CD4-positive, alpha-beta memory T cell (primary cell): ENCODE data around the gene EIF5A. TPM values are rescaled to one million over a fixed set of nuclear protein-coding genes. Genes with fewer than 3 reads are reported as not detected.

Experiments
- CTCF ChIA-PET: fragments of 350-600 bp; sonication (Branson Sonifier 250); formaldehyde crosslinking; loops from one replicate; lab custom pipeline; 2021; ENCODE audit warnings: inconsistent platforms; ENCODE audit not compliant: partially characterized antibody; lab: Charles Lee
- POLR2A ChIA-PET: fragments of 350-600 bp; sonication (Branson Sonifier 250); formaldehyde crosslinking; loops from one replicate; lab custom pipeline; 2021; ENCODE audit not compliant: partially characterized antibody; lab: Charles Lee
- DNase-seq, 5 donors: peaks; one replicate each; pipeline versions ENCODE4 v3.0.0 to v3.0.0-alpha.2; 2020 to 2022; ENCODE audit warnings: mixed read lengths in 1 of 5
- H3K27ac ChIP-seq: one replicate; pipeline ENCODE4 v1.7.0; 2013; ENCODE audit warnings: low read depth, low read length
- H3K27me3 ChIP-seq: 2 replicates; pipeline ENCODE4 v1.7.0; 2013; ENCODE audit warnings: mild to moderate bottlenecking, low read length, moderate library complexity; ENCODE audit not compliant: insufficient read depth
- H3K36me3 ChIP-seq: 2 replicates; pipeline ENCODE4 v1.7.0; 2013; ENCODE audit warnings: mild to moderate bottlenecking, low read length, moderate library complexity; ENCODE audit not compliant: insufficient read depth
- H3K4me1 ChIP-seq: 2 replicates; pipeline ENCODE4 v1.7.0; 2013; ENCODE audit warnings: mild to moderate bottlenecking, low read length, moderate library complexity; ENCODE audit not compliant: insufficient read depth
- H3K4me3 ChIP-seq, 2 donors: one replicate each; pipeline ENCODE4 v1.7.0; 2013; ENCODE audit warnings: low read length in 2 of 2, mild to moderate bottlenecking in 1 of 2
- H3K9me3 ChIP-seq, 2 donors: one replicate each; pipeline ENCODE4 v1.7.0; 2013; ENCODE audit warnings: low read length in 2 of 2, control low read depth in 1 of 2; ENCODE audit not compliant: control insufficient read depth in 1 of 2
- H3K27ac Mint-ChIP-seq, 7 donors: one replicate each; pipeline ENCODE4 v1.8.0; 2020 to 2021; ENCODE audit warnings: mixed read lengths in 7 of 7, mild to moderate bottlenecking in 6 of 7, inconsistent platforms in 3 of 7, moderate library complexity in 3 of 7
- H3K27me3 Mint-ChIP-seq, 2 donors: one replicate each; pipeline ENCODE4 v1.8.0; 2020 to 2021; ENCODE audit warnings: mixed read lengths in 2 of 2
- H3K36me3 Mint-ChIP-seq, 2 donors: one replicate each; pipeline ENCODE4 v1.8.0; 2020 to 2021; ENCODE audit warnings: mixed read lengths in 2 of 2, inconsistent platforms in 1 of 2, mild to moderate bottlenecking in 1 of 2
- H3K4me1 Mint-ChIP-seq, 4 donors: one replicate each; pipeline ENCODE4 v1.8.0; 2020 to 2021; ENCODE audit warnings: mixed read lengths in 4 of 4, mild to moderate bottlenecking in 1 of 4
- H3K4me3 Mint-ChIP-seq, 8 donors: one replicate each; pipeline ENCODE4 v1.8.0; 2020 to 2021; ENCODE audit warnings: mixed read lengths in 8 of 8, mild to moderate bottlenecking in 7 of 8, moderate library complexity in 6 of 8, inconsistent platforms in 3 of 8
- H3K9me3 Mint-ChIP-seq, 8 donors: one replicate each; pipeline ENCODE4 v1.8.0; 2020 to 2021; ENCODE audit warnings: mixed read lengths in 8 of 8, mild to moderate bottlenecking in 5 of 8, inconsistent platforms in 3 of 8, moderate library complexity in 1 of 8
- intact Hi-C: fragments of 100-400 bp; cut with micrococcal nuclease; formaldehyde crosslinking; loops from one replicate; pipeline ENCODE4 v1.15.1; 2023
- polyA plus RNA-seq, 2 donors: library from polyadenylated mRNA; unstranded; fragments of 300-500 nt; fragmentation: Illumina TruSeq; gene quantifications; one replicate each; pipeline ENCODE4 v1.2.3, GENCODE V29; 2021
- total RNA-seq, 2 experiments: library from RNA; stranded (reverse); gene quantifications; one replicate each; pipeline ENCODE4 v1.2.3, GENCODE V29; 2021

EIF5A gene
- total and polyA plus RNA-seq, 4 experiments from 2014 or later, result 230 to 850 (median 242) TPM

GRCh38 chr17:7323731-7324437 lies 16.5 kb downstream of the EIF5A start:
- peaks cover 20% of the 10 kb centered on the region for H3K4me1 ChIP-seq
- no peaks in the 10 kb centered on the region for H3K27me3 ChIP-seq
- H3K4me3 Mint-ChIP-seq, result no peak overlapping the region
- ChIA-PET CTCF (interaction anchor here (0.9 to 6.5 kb wide), 11 partner anchors 8 to 278 kb away, joined by 3 to 115 read pairs (median 5); partner anchors contain the start of genes ACAP1, GPS2 and TMEM95), POLR2A (interaction anchor here (1.3 to 6.8 kb wide), 3 partner anchors 11 to 28 kb away, joined by 5 to 61 read pairs (median 12); partner anchors contain the start of gene ACAP1)
- DNase-seq, result peak; percentile 50 to 72 (median 56)
- H3K27ac ChIP-seq, result no peak overlapping the region
- no peaks in the 10 kb centered on the region for H3K9me3 ChIP-seq
- peak overlapping the region in 3 of 7 donors; percentile 18 to 78 (median 55) for H3K27ac Mint-ChIP-seq
- H3K36me3 Mint-ChIP-seq, result peaks cover 9 to 38% of the 10 kb centered on the region in 2 donors
- no peaks in the 10 kb centered on the region for H3K9me3 Mint-ChIP-seq
- intact Hi-C loops, result loop anchor here (1.0 kb wide), 4 partner anchors 12 to 44 kb away; partner anchors contain the start of gene ACAP1
- H3K27me3 Mint-ChIP-seq, result no peaks in the 10 kb centered on the region
- H3K4me1 Mint-ChIP-seq, result peaks cover 17 to 28% (median 18%) of the 10 kb centered on the region in 4 donors
- H3K4me3 ChIP-seq, result no peak overlapping the region
- peaks cover 27% of the 10 kb centered on the region for H3K36me3 ChIP-seq

- Histone ChIP-seq H3K4me1 (peaks cover 20% of the 10 kb centered on the region), H3K9me3 (no peaks in the 10 kb centered on the region), H3K27me3 (no peaks in the 10 kb centered on the region), H3K4me3 (no peak overlapping the region), H3K36me3 (peaks cover 27% of the 10 kb centered on the region), H3K27ac (no peak overlapping the region)
- ChIA-PET CTCF (interaction anchor here (0.9 to 6.5 kb wide), 9 partner anchors 9 to 278 kb away, joined by 3 to 115 read pairs (median 6); partner anchors contain the start of genes ACAP1, GPS2 and TMEM95), POLR2A (interaction anchor here (0.7 to 6.8 kb wide), 6 partner anchors 12 to 28 kb away, joined by 3 to 61 read pairs (median 8); partner anchors contain the start of gene ACAP1)
- DNase-seq, result no peak
- Mint-ChIP-seq H3K27ac (peak overlapping the region in 3 of 7 donors; percentile 18 to 78 (median 55)), H3K4me1 (peaks cover 17 to 31% (median 20%) of the 10 kb centered on the region in 4 donors), H3K27me3 (no peaks in the 10 kb centered on the region), H3K36me3 (peaks cover 8 to 36% of the 10 kb centered on the region in 2 donors), H3K4me3 (no peak overlapping the region), H3K9me3 (peaks cover 0 to 3% (median 0%) of the 10 kb centered on the region in 8 donors)
- intact Hi-C loops, result loop anchor here (1.0 kb wide), 4 partner anchors 12 to 44 kb away; partner anchors contain the start of gene ACAP1
Observed at GRCh38 chr17:7324438-7324779, 17.0 kb downstream of the EIF5A start.

GRCh38 chr17:7325031-7325528 lies 17.7 kb downstream of the EIF5A start:
- no peak overlapping the region for H3K4me3 ChIP-seq
- H3K27me3 ChIP-seq, result no peaks in the 10 kb centered on the region
- H3K9me3 Mint-ChIP-seq, result peaks cover 0 to 4% (median 0%) of the 10 kb centered on the region in 8 donors
- H3K36me3 Mint-ChIP-seq, result peaks cover 8 to 38% of the 10 kb centered on the region in 2 donors
- CTCF ChIA-PET, result interaction anchor here (0.9 to 6.5 kb wide), 10 partner anchors 10 to 279 kb away, joined by 3 to 115 read pairs (median 6); partner anchors contain the start of genes ACAP1, GPS2 and TMEM95
- no peak for DNase-seq
- peaks cover 27% of the 10 kb centered on the region for H3K36me3 ChIP-seq
- intact Hi-C loops, result no loop called here
- peaks cover 20% of the 10 kb centered on the region for H3K4me1 ChIP-seq
- POLR2A ChIA-PET, result interaction anchor here (0.7 to 6.8 kb wide), 6 partner anchors 13 to 29 kb away, joined by 3 to 61 read pairs (median 8); partner anchors contain the start of gene ACAP1
- H3K4me1 Mint-ChIP-seq, result peaks cover 21 to 38% (median 25%) of the 10 kb centered on the region in 4 donors
- H3K27ac ChIP-seq, result no peak overlapping the region
- no peaks in the 10 kb centered on the region for H3K27me3 Mint-ChIP-seq
- H3K27ac Mint-ChIP-seq, result peak overlapping the region in 2 of 7 donors; percentile 18 to 66
- H3K9me3 ChIP-seq, result no peaks in the 10 kb centered on the region
- no peak overlapping the region for H3K4me3 Mint-ChIP-seq

- Mint-ChIP-seq H3K9me3 (peaks cover 0 to 4% (median 0%) of the 10 kb centered on the region in 8 donors), H3K27ac (peak overlapping the region in 3 of 7 donors; percentile 13 to 63 (median 29)), H3K36me3 (peaks cover 4 to 30% of the 10 kb centered on the region in 2 donors), H3K4me1 (peaks cover 23 to 46% (median 30%) of the 10 kb centered on the region in 4 donors), H3K4me3 (peak overlapping the region in 1 of 8 donors; percentile 35), H3K27me3 (no peaks in the 10 kb centered on the region)
- H3K4me1 ChIP-seq, result peaks cover 30% of the 10 kb centered on the region
- H3K27ac ChIP-seq, result no peak overlapping the region
- H3K36me3 ChIP-seq, result peaks cover 22% of the 10 kb centered on the region
- DNase-seq, result no peak
- intact Hi-C loops, result no loop called here
- H3K9me3 ChIP-seq, result no peaks in the 10 kb centered on the region
- H3K4me3 ChIP-seq, result no peak overlapping the region
- ChIA-PET POLR2A (interaction anchor here (1.1 to 6.8 kb wide), 4 partner anchors 11 to 19 kb away, joined by 4 to 61 read pairs (median 10); partner anchors contain the start of genes ACAP1 and GPS2), CTCF (interaction anchor here (0.9 to 6.5 kb wide), 7 partner anchors 10 to 111 kb away, joined by 3 to 115 read pairs (median 14); partner anchors contain the start of genes ACAP1 and TMEM95)
- no peaks in the 10 kb centered on the region for H3K27me3 ChIP-seq
Observed at GRCh38 chr17:7326186-7326585, 18.8 kb downstream of the EIF5A start.

- no peaks in the 10 kb centered on the region for H3K9me3 ChIP-seq
- no peak overlapping the region for H3K4me3 ChIP-seq
- no peaks in the 10 kb centered on the region for H3K27me3 ChIP-seq
- Mint-ChIP-seq H3K9me3 (peaks cover 0 to 4% (median 0%) of the 10 kb centered on the region in 8 donors), H3K27me3 (no peaks in the 10 kb centered on the region), H3K4me3 (no peak overlapping the region), H3K36me3 (peaks cover 0 to 22% of the 10 kb centered on the region in 2 donors), H3K27ac (peak overlapping the region in 1 of 7 donors; percentile 93), H3K4me1 (peaks cover 22 to 49% (median 32%) of the 10 kb centered on the region in 4 donors)
- ChIA-PET CTCF (interaction anchor here (0.9 to 6.5 kb wide), 4 partner anchors 9 to 29 kb away, joined by 3 to 115 read pairs (median 18); partner anchors contain the start of gene ACAP1), POLR2A (interaction anchor here (1.1 to 6.8 kb wide), 3 partner anchors 11 to 17 kb away, joined by 4 to 61 read pairs (median 6); partner anchors contain the start of genes ACAP1 and GPS2)
- H3K36me3 ChIP-seq, result peaks cover 15% of the 10 kb centered on the region
- DNase-seq, result no peak
- intact Hi-C loops, result no loop called here
- peaks cover 34% of the 10 kb centered on the region for H3K4me1 ChIP-seq
- H3K27ac ChIP-seq, result no peak overlapping the region
Observed at GRCh38 chr17:7327056-7327455, 19.6 kb downstream of the EIF5A start.

GRCh38 chr17:7327501-7327900 lies 20.1 kb downstream of the EIF5A start:
- Mint-ChIP-seq H3K36me3 (peaks cover 0 to 19% of the 10 kb centered on the region in 2 donors), H3K9me3 (peaks cover 0 to 4% (median 0%) of the 10 kb centered on the region in 8 donors), H3K4me1 (peaks cover 26 to 54% (median 36%) of the 10 kb centered on the region in 4 donors), H3K4me3 (peak overlapping the region in 4 of 8 donors; percentile 42 to 98 (median 54)), H3K27ac (peak overlapping the region in 2 of 7 donors; percentile 76 to 93), H3K27me3 (no peaks in the 10 kb centered on the region)
- Histone ChIP-seq H3K4me3 (no peak overlapping the region), H3K9me3 (no peaks in the 10 kb centered on the region), H3K4me1 (peaks cover 39% of the 10 kb centered on the region), H3K27me3 (no peaks in the 10 kb centered on the region), H3K27ac (no peak overlapping the region), H3K36me3 (peaks cover 13% of the 10 kb centered on the region)
- no peak for DNase-seq
- CTCF ChIA-PET, result interaction anchor here (1.7 to 6.5 kb wide), 3 partner anchors 9 to 22 kb away, joined by 6 to 115 read pairs (median 31); partner anchors contain the start of gene ACAP1
- POLR2A ChIA-PET, result interaction anchor here (1.1 to 6.8 kb wide), 2 partner anchors 10 to 18 kb away, joined by 4 to 61 read pairs; partner anchors contain the start of gene ACAP1
- intact Hi-C loops, result no loop called here
